GM10847 (cell line): ENCODE results near the gene CEP89.

Experiments used
- POLR2A ChIP-seq: IDR thresholded peaks from 2 replicates; pipeline ENCODE4 v1.6.1; 2011; ENCODE audit not compliant: insufficient read length; ENCODE audit errors: extremely low read depth

Gene CEP89

GRCh38 chr19:32971715-32972540 lies at the start of gene CEP89, which contains the start of gene FAAP24:
Gene CEP89, minus strand, starts transcription at chr19:32971958. Its CDS starts 84 bp downstream, at chr19:32971874.
Gene FAAP24, plus strand, starts transcription at chr19:32972242. Its CDS starts 955 bp downstream, at chr19:32973197.
- peak; percentile 76 for TF ChIP-seq POLR2A

- TF ChIP-seq POLR2A, result no peak
These were observed 37.0 kb upstream of the CEP89 start for GRCh38 chr19:33008738-33009137.

- TF ChIP-seq POLR2A, result no peak
These were observed 33.7 kb upstream of the CEP89 start for GRCh38 chr19:33005440-33005839.

GRCh38 chr19:33000910-33001309 lies 29.2 kb upstream of the CEP89 start:
- TF ChIP-seq POLR2A, result no peak

- no peak for TF ChIP-seq POLR2A
These were observed 28.8 kb upstream of the CEP89 start for GRCh38 chr19:33000510-33000909.

GRCh38 chr19:32998722-32999121 lies 27.0 kb upstream of the CEP89 start:
- no peak for TF ChIP-seq POLR2A

GRCh38 chr19:32997716-32998355 lies 26.1 kb upstream of the CEP89 start:
- TF ChIP-seq POLR2A, result no peak

GRCh38 chr19:32988724-32989123 lies 17.0 kb upstream of the CEP89 start:
- TF ChIP-seq POLR2A, result no peak

- TF ChIP-seq POLR2A, result no peak
These were observed 5.5 kb upstream of the CEP89 start for GRCh38 chr19:32977280-32977679.

- TF ChIP-seq POLR2A, result no peak
These were observed 4.6 kb upstream of the CEP89 start for GRCh38 chr19:32976223-32976805.

GRCh38 chr19:32971012-32971595 lies 654 bp downstream of the CEP89 start:
- no peak for TF ChIP-seq POLR2A

- no peak for TF ChIP-seq POLR2A
These were observed 2.2 kb downstream of the CEP89 start for GRCh38 chr19:32969549-32969948.

- no peak for TF ChIP-seq POLR2A
These were observed 5.0 kb downstream of the CEP89 start for GRCh38 chr19:32966750-32967149.

- TF ChIP-seq POLR2A, result no peak
These were observed 26.5 kb downstream of the CEP89 start for GRCh38 chr19:32945260-32945659.

GRCh38 chr19:32936065-32936464 lies 35.7 kb downstream of the CEP89 start:
- TF ChIP-seq POLR2A, result no peak

- TF ChIP-seq POLR2A, result no peak
These were observed 36.1 kb downstream of the CEP89 start for GRCh38 chr19:32935629-32936028.
